NCI-H774 (cell line): ENCODE data around the gene ADCY2.
"Not testable (repeated sequence)": the region's sequence is repeated elsewhere in the genome, so short reads cannot be mapped to it uniquely, and the experiment has no call there.

Source experiments
- DNase-seq: peaks from one replicate; lab custom pipeline; 2025; lab: John Stamatoyannopoulos, UW

Gene ADCY2

GRCh38 chr5:7395432-7395946 is 449 bp upstream of the ADCY2 start:
- no peak for DNase-seq

GRCh38 chr5:7396713-7397454 is 946 bp downstream of the ADCY2 start:
- no peak for DNase-seq

GRCh38 chr5:7397937-7398336 is 2.0 kb downstream of the ADCY2 start:
- no peak for DNase-seq

- no peak for DNase-seq
Observed at GRCh38 chr5:7398596-7399280, 2.8 kb downstream of the ADCY2 start.

- DNase-seq: no peak
Observed at GRCh38 chr5:7405277-7405676, 9.3 kb downstream of the ADCY2 start.

GRCh38 chr5:7410936-7411511 is 15.1 kb downstream of the ADCY2 start:
- DNase-seq: no peak

- no peak for DNase-seq
Observed at GRCh38 chr5:7412409-7412808, 16.5 kb downstream of the ADCY2 start.

- DNase-seq: no peak
Observed at GRCh38 chr5:7415123-7415522, 19.2 kb downstream of the ADCY2 start.

- DNase-seq: no peak
Observed at GRCh38 chr5:7415587-7416535, 19.9 kb downstream of the ADCY2 start.

- no peak for DNase-seq
Observed at GRCh38 chr5:7418276-7418675, 22.3 kb downstream of the ADCY2 start.

- no peak for DNase-seq
Observed at GRCh38 chr5:7419367-7419766, 23.4 kb downstream of the ADCY2 start.

GRCh38 chr5:7419846-7420245 is 23.9 kb downstream of the ADCY2 start:
- DNase-seq: no peak

GRCh38 chr5:7420510-7421280 is 24.8 kb downstream of the ADCY2 start:
- DNase-seq: no peak

GRCh38 chr5:7422316-7423106 is 26.6 kb downstream of the ADCY2 start:
- DNase-seq: no peak

- not testable (repeated sequence) for DNase-seq
Observed at GRCh38 chr5:7423231-7423630, 27.3 kb downstream of the ADCY2 start.

- DNase-seq: no peak
Observed at GRCh38 chr5:7425830-7426229, 29.9 kb downstream of the ADCY2 start.

GRCh38 chr5:7426284-7426683 is 30.3 kb downstream of the ADCY2 start:
- no peak for DNase-seq

GRCh38 chr5:7434914-7435313 is 39.0 kb downstream of the ADCY2 start:
- no peak for DNase-seq

GRCh38 chr5:7435503-7435902 is 39.6 kb downstream of the ADCY2 start:
- DNase-seq: no peak

- no peak for DNase-seq
Observed at GRCh38 chr5:7436521-7436920, 40.6 kb downstream of the ADCY2 start.
